ENCODE data around the gene C1QTNF12.

The C1QTNF12 gene

GRCh38 chr1:1246577-1247340 is at the start of gene C1QTNF12:
TSS of gene C1QTNF12 (minus strand) at chr1:1246722. CDS start at chr1:1246690, 32 bp downstream.
- DNase-seq (ENCODE audit: low spot score), result no peak

- no peak for DNase-seq (ENCODE audit: low spot score)
Measured at GRCh38 chr1:1295154-1295923, 48.8 kb upstream of the C1QTNF12 start.

GRCh38 chr1:1294250-1294890 is 47.8 kb upstream of the C1QTNF12 start:
- DNase-seq (ENCODE audit: low spot score), result no peak

GRCh38 chr1:1293263-1294249 is 47.0 kb upstream of the C1QTNF12 start:
- DNase-seq (ENCODE audit: low spot score), result no peak

GRCh38 chr1:1292851-1293250 is 46.3 kb upstream of the C1QTNF12 start:
- DNase-seq (ENCODE audit: low spot score), result no peak

GRCh38 chr1:1292442-1292779 is 45.9 kb upstream of the C1QTNF12 start:
- DNase-seq (ENCODE audit: low spot score), result no peak

- no peak for DNase-seq (ENCODE audit: low spot score)
Measured at GRCh38 chr1:1291548-1292441, 45.3 kb upstream of the C1QTNF12 start.

GRCh38 chr1:1291023-1291528 is 44.6 kb upstream of the C1QTNF12 start:
- DNase-seq (ENCODE audit: low spot score), result no peak

GRCh38 chr1:1290238-1290731 is 43.8 kb upstream of the C1QTNF12 start:
- no peak for DNase-seq (ENCODE audit: low spot score)

- DNase-seq (ENCODE audit: low spot score), result no peak
Measured at GRCh38 chr1:1287288-1288110, 41.0 kb upstream of the C1QTNF12 start.

- DNase-seq (ENCODE audit: low spot score), result no peak
Measured at GRCh38 chr1:1286313-1287261, 40.1 kb upstream of the C1QTNF12 start.

- no peak for DNase-seq (ENCODE audit: low spot score)
Measured at GRCh38 chr1:1285611-1286311, 39.2 kb upstream of the C1QTNF12 start.

- no peak for DNase-seq (ENCODE audit: low spot score)
Measured at GRCh38 chr1:1285102-1285571, 38.6 kb upstream of the C1QTNF12 start.

- no peak for DNase-seq (ENCODE audit: low spot score)
Measured at GRCh38 chr1:1284221-1285101, 37.9 kb upstream of the C1QTNF12 start.

GRCh38 chr1:1283821-1284220 is 37.3 kb upstream of the C1QTNF12 start:
- no peak for DNase-seq (ENCODE audit: low spot score)

GRCh38 chr1:1282998-1283397 is 36.5 kb upstream of the C1QTNF12 start:
- no peak for DNase-seq (ENCODE audit: low spot score)

Data from activated CD4-positive, alpha-beta T cell treated with anti-CD3 and anti-CD28 coated beads, Interleukin-2, Interleukin-4, amounts not matched to agents 100 ng/mL and 50 ng/mL, durations not matched to agents 16 hours and 8 hours (primary cell).